SH-SY5Y (cell line): ENCODE data around the gene P3R3URF.

Source experiments
- GATA2 ChIP-seq: IDR thresholded peaks from 2 replicates; pipeline ENCODE4 v1.6.1; 2011; ENCODE audit warnings: mild to moderate bottlenecking, low read depth, low read length
- GATA3 ChIP-seq: IDR thresholded peaks from 2 replicates; pipeline ENCODE4 v1.6.1; 2011; ENCODE audit warnings: low read depth, mild to moderate bottlenecking, low read length, moderate library complexity

DNA sequence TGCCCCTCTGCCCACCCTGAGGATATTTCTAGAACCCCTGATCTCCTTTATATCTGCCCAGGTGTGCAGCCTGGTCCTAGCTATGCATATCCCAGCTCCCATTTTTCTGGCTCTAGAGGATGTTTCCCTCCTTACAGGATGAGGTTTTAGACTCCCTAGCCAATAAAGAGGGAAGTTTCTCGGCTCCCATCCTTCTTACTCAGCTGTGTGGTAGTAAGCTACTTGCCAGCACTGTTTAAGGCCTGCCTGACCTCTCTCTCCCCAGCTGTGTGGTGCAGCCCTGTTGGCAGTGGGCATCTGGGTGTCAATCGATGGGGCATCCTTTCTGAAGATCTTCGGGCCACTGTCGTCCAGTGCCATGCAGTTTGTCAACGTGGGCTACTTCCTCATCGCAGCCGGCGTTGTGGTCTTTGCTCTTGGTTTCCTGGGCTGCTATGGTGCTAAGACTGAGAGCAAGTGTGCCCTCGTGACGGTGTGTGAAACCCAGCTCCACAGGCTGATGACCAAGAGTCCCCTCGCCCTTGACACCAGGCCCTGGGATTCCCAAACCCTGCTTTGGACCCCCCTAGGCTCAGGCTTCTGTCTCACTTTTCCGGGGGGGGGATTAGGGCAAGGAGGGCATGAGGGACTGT lies 7.8 kb upstream of the P3R3URF start:
- TF ChIP-seq GATA2 (no peak), GATA3 (no peak)
